GM18508 (cell line): ENCODE results near the gene DDX46.
"Not testable (repeated sequence)": the region's sequence is repeated elsewhere in the genome, so short reads cannot be mapped to it uniquely, and the experiment has no call there.

Source experiments
- ATAC-seq: cut with Tn5 transposase; IDR thresholded peaks from one replicate; pipeline ENCODE4 v1.9.1; 2021; ENCODE audit warnings: moderate number of reproducible peaks; ENCODE audit not compliant: insufficient read depth, unreplicated experiment

Gene DDX46

GRCh38 chr5:134838361-134838760 lies 79.8 kb downstream of the DDX46 start:
- not testable (repeated sequence) for ATAC-seq

GRCh38 chr5:134840811-134841210 lies 82.2 kb downstream of the DDX46 start:
- no peak for ATAC-seq

- ATAC-seq: no peak
Observed at GRCh38 chr5:134844252-134844651, 85.7 kb downstream of the DDX46 start.

GRCh38 chr5:134845335-134845851 lies 86.8 kb downstream of the DDX46 start:
- ATAC-seq: no peak

- peak; percentile 62 for ATAC-seq
Observed at GRCh38 chr5:134845852-134846640, 87.5 kb downstream of the DDX46 start, which contains the start of gene C5orf24. TSS of gene C5orf24 (plus strand) at chr5:134845968. CDS start at chr5:134854901, 8,933 bp downstream.

GRCh38 chr5:134846641-134846960 lies 88.0 kb downstream of the DDX46 start:
- no peak for ATAC-seq

- not testable (repeated sequence) for ATAC-seq
Observed at GRCh38 chr5:134849434-134849933, 90.9 kb downstream of the DDX46 start.

GRCh38 chr5:134851307-134851923 lies 92.8 kb downstream of the DDX46 start:
- no peak for ATAC-seq

GRCh38 chr5:134856465-134856864 lies 97.9 kb downstream of the DDX46 start:
- not testable (repeated sequence) for ATAC-seq

- ATAC-seq: no peak
Observed at GRCh38 chr5:134857401-134857800, 98.8 kb downstream of the DDX46 start.

- ATAC-seq: no peak
Observed at GRCh38 chr5:134864707-134865106, 106.1 kb downstream of the DDX46 start.

GRCh38 chr5:134873494-134873893 lies 114.9 kb downstream of the DDX46 start:
- ATAC-seq: no peak

- peak; percentile 49 for ATAC-seq
Observed at GRCh38 chr5:134873987-134874830, 115.6 kb downstream of the DDX46 start, which contains the start of gene TXNDC15. TSS of gene TXNDC15 (plus strand) at chr5:134874371. CDS start at chr5:134874428, 57 bp downstream.

GRCh38 chr5:134874831-134875655 lies 116.5 kb downstream of the DDX46 start:
- no peak for ATAC-seq

GRCh38 chr5:134877159-134877558 lies 118.6 kb downstream of the DDX46 start:
- ATAC-seq: no peak

GRCh38 chr5:134878403-134878802 lies 119.8 kb downstream of the DDX46 start:
- ATAC-seq: no peak

- no peak for ATAC-seq
Observed at GRCh38 chr5:134879456-134879855, 120.9 kb downstream of the DDX46 start.
